ENCODE measurements around the gene VAMP3. TPM values are rescaled to one million over a fixed set of nuclear protein-coding genes. Genes with fewer than 3 reads are reported as not detected.

Gene VAMP3
- total RNA-seq, 2 experiments from 2014 or later: 35.0 to 36.5 TPM

Other genes with a start within 250 kb of the VAMP3 start
- 1 to 10 TPM; 2.2 to 2.4 TPM for gene PER3, start 13.0 kb downstream of the VAMP3 start, total RNA-seq
- gene UTS2, start 81.8 kb downstream of the VAMP3 start, total RNA-seq: 1 to 10 TPM; 1.1 to 1.2 TPM
- gene TNFRSF9, start 169.5 kb downstream of the VAMP3 start, total RNA-seq: 1 to 10 TPM; 8.0 TPM
- gene PARK7, start 190.4 kb downstream of the VAMP3 start, total RNA-seq: 100 to 1,000 TPM; 261 to 275 TPM